HEK293T (cell line): Measurements from ENCODE around the gene VEZF1.

Experiments
- CTCF ChIA-PET: fragments of 350-600 bp; formaldehyde crosslinking; extraction: SDS; loops from one replicate; lab custom pipeline; 2021; ENCODE audit warnings: antibody characterized with exemption, inconsistent platforms; lab: Yijun Ruan, JAX
- POLR2A ChIA-PET: fragments of 350-600 bp; formaldehyde crosslinking; extraction: SDS; loops from one replicate; lab custom pipeline; 2020; ENCODE audit warnings: antibody characterized with exemption, inconsistent platforms; lab: Yijun Ruan, JAX
- DNase-seq: peaks from one replicate; pipeline ENCODE4 v3.0.0; 2012; ENCODE audit warnings: mixed read lengths; ENCODE audit errors: extremely low spot score
- ARNT ChIP-seq: fragments of 450-650 bp; IDR thresholded peaks from 2 replicates; pipeline ENCODE4 v1.6.1; 2017; ENCODE audit warnings: mild to moderate bottlenecking
- BHLHE40 ChIP-seq: fragments of 450-650 bp; IDR thresholded peaks from 2 replicates; pipeline ENCODE4 v1.6.1; 2016; ENCODE audit warnings: mild to moderate bottlenecking, moderate library complexity, borderline replicate concordance
- CTBP1 ChIP-seq: fragments of 450-650 bp; IDR thresholded peaks from 2 replicates; pipeline ENCODE4 v1.6.1; 2016; ENCODE audit warnings: borderline replicate concordance
- ELF4 ChIP-seq: fragments of 450-650 bp; IDR thresholded peaks from 2 replicates; pipeline ENCODE4 v1.6.1; 2017; ENCODE audit warnings: antibody characterized with exemption
- FOXA1 ChIP-seq: fragments of 450-650 bp; IDR thresholded peaks from 2 replicates; pipeline ENCODE4 v1.6.1; 2016; ENCODE audit warnings: mild to moderate bottlenecking
- FOXK2 ChIP-seq: fragments of 450-650 bp; IDR thresholded peaks from 2 replicates; pipeline ENCODE4 v1.6.1; 2016; ENCODE audit warnings: mild to moderate bottlenecking
- FOXM1 ChIP-seq: fragments of 450-650 bp; IDR thresholded peaks from 2 replicates; pipeline ENCODE4 v1.6.1; 2017; ENCODE audit warnings: mild to moderate bottlenecking, borderline replicate concordance
- HDGF ChIP-seq: fragments of 450-650 bp; IDR thresholded peaks from 2 replicates; pipeline ENCODE4 v1.6.1; 2017; ENCODE audit warnings: antibody characterized with exemption, borderline replicate concordance
- L3MBTL2 ChIP-seq: fragments of 450-650 bp; conservative IDR thresholded peaks from 2 replicates; pipeline ENCODE4 v1.6.1; 2016; ENCODE audit warnings: mild to moderate bottlenecking
- LEF1 ChIP-seq: fragments of 450-650 bp; IDR thresholded peaks from 2 replicates; pipeline ENCODE4 v1.6.1; 2017; ENCODE audit warnings: mild to moderate bottlenecking, borderline replicate concordance
- NFRKB ChIP-seq: fragments of 450-650 bp; IDR thresholded peaks from 2 replicates; pipeline ENCODE4 v1.6.1; 2016; ENCODE audit warnings: mild to moderate bottlenecking, moderate library complexity
- PKNOX1 ChIP-seq: fragments of 450-650 bp; IDR thresholded peaks from 2 replicates; pipeline ENCODE4 v1.6.1; 2016
- SP1 ChIP-seq: fragments of 450-650 bp; IDR thresholded peaks from 2 replicates; pipeline ENCODE4 v1.6.1; 2017
- SUZ12 ChIP-seq: fragments of 450-650 bp; IDR thresholded peaks from 2 replicates; pipeline ENCODE4 v1.6.1; 2016; ENCODE audit warnings: mild to moderate bottlenecking
- TARDBP ChIP-seq: fragments of 450-650 bp; IDR thresholded peaks from 2 replicates; pipeline ENCODE4 v1.6.1; 2016
- ZNF384 ChIP-seq: fragments of 450-650 bp; IDR thresholded peaks from 2 replicates; pipeline ENCODE4 v1.6.1; 2016

Gene VEZF1

GRCh38 chr17:57928928-57929327 is 59.1 kb downstream of the VEZF1 start:
- POLR2A ChIA-PET, result no interaction called here
- CTCF ChIA-PET, result no interaction called here
- no peak for TF ChIP-seq HDGF
- no peak for TF ChIP-seq SUZ12
- DNase-seq, result no peak

GRCh38 chr17:57927048-57927723 is 60.9 kb downstream of the VEZF1 start:
- POLR2A ChIA-PET, result interaction anchor here (0.8 to 1.8 kb wide), 5 partner anchors 11 to 27 kb away, joined by 4 to 6 read pairs (median 4); partner anchors contain the start of gene CUEDC1
- TF ChIP-seq ZNF384, result peak; percentile 83
- no peak for TF ChIP-seq FOXA1
- DNase-seq, result no peak
- CTCF ChIA-PET, result interaction anchor here (1.5 kb wide), 1 partner anchor 11 kb away, joined by 3 read pairs; no protein-coding TSS in a partner anchor

GRCh38 chr17:57926723-57927047 is 61.4 kb downstream of the VEZF1 start:
- ChIA-PET CTCF (interaction anchor here (1.5 kb wide), 1 partner anchor 11 kb away, joined by 3 read pairs; no protein-coding TSS in a partner anchor), POLR2A (interaction anchor here (1.3 to 1.8 kb wide), 3 partner anchors 11 to 28 kb away, joined by 4 to 6 read pairs (median 6); partner anchors contain the start of gene CUEDC1)
- no peak for DNase-seq
- no peak for TF ChIP-seq NFRKB
- no peak for TF ChIP-seq ZNF384
- no peak for TF ChIP-seq ARNT
- TF ChIP-seq BHLHE40, result no peak
- no peak for TF ChIP-seq CTBP1
- TF ChIP-seq SUZ12, result no peak
- TF ChIP-seq PKNOX1, result no peak
- TF ChIP-seq ELF4, result no peak
- TF ChIP-seq TARDBP, result no peak
- TF ChIP-seq FOXM1, result no peak
- no peak for TF ChIP-seq FOXA1
- TF ChIP-seq L3MBTL2, result no peak
- no peak for TF ChIP-seq SP1
- no peak for TF ChIP-seq FOXK2
- no peak for TF ChIP-seq LEF1
- no peak for TF ChIP-seq HDGF

- ChIA-PET POLR2A (interaction anchor here (1.0 to 1.8 kb wide), 4 partner anchors 10 to 63 kb away, joined by 3 to 6 read pairs (median 4); no protein-coding TSS in a partner anchor), CTCF (interaction anchor here (0.7 to 1.5 kb wide), 2 partner anchors 9 to 67 kb away, joined by 3 read pairs; no protein-coding TSS in a partner anchor)
- TF ChIP-seq FOXK2 (no peak), ELF4 (no peak), SP1 (no peak), ARNT (no peak), FOXA1 (no peak), ZNF384 (no peak)
- no peak for DNase-seq
Measured at GRCh38 chr17:57925361-57925990, 62.6 kb downstream of the VEZF1 start.

- no peak for DNase-seq
- POLR2A ChIA-PET, result interaction anchor here (1.1 kb wide), 1 partner anchor 64 kb away, joined by 3 read pairs; no protein-coding TSS in a partner anchor
- TF ChIP-seq LEF1, result no peak
- no peak for TF ChIP-seq TARDBP
- TF ChIP-seq L3MBTL2, result no peak
- CTCF ChIA-PET, result no interaction called here
Measured at GRCh38 chr17:57924677-57925076, 63.4 kb downstream of the VEZF1 start.
